ENCODE data around the gene SMOC2. TPM values are rescaled to one million over a fixed set of nuclear protein-coding genes. Genes with fewer than 3 reads are reported as not detected.

SMOC2 gene
- total RNA-seq, 1 experiment from 2014 or later = 2.1 TPM

GRCh38 chr6:168407842-168408241 is 33.1 kb upstream of the SMOC2 start:
- Histone ChIP-seq H3K9ac (ENCODE audit: extremely low read depth, insufficient read length, low read length) (no peak overlapping the region), H4K8ac (replicated peaks; ENCODE audit: insufficient read length, low read depth, low read length) (no peak overlapping the region), H3K23me2 (ENCODE audit: insufficient read length, low read depth, low read length, poor library complexity, severe bottlenecking) (no peaks in the 10 kb centered on the region), H4K91ac (ENCODE audit: insufficient read length, low read depth, low read length) (no peak overlapping the region), H3K18ac (ENCODE audit: insufficient read length, low read depth, low read length) (no peak overlapping the region), H3K4me1 (ENCODE audit: insufficient read depth, low read length) (no peaks in the 10 kb centered on the region), H3K27me3 (ENCODE audit: insufficient read depth, low read length) (no peaks in the 10 kb centered on the region), H2AFZ (ENCODE audit: low read length) (no peak overlapping the region), H2BK5ac (ENCODE audit: insufficient read length, low read length) (no peak overlapping the region), H3K23ac (ENCODE audit: insufficient read length, low read depth, low read length) (no peak overlapping the region), H3K56ac (ENCODE audit: insufficient read length, low read depth, low read length) (no peak overlapping the region), H2BK12ac (ENCODE audit: insufficient read length, low read depth, low read length) (no peak overlapping the region), H3K79me1 (ENCODE audit: insufficient read depth, low read depth, low read length, poor library complexity, severe bottlenecking) (no peaks in the 10 kb centered on the region), H3K9me3 (ENCODE audit: control insufficient read depth, low read depth, low read length) (no peaks in the 10 kb centered on the region), H3K14ac (ENCODE audit: insufficient read depth, low read length) (no peak overlapping the region), H3K4me2 (ENCODE audit: insufficient read depth, insufficient read length, low read length) (no peak overlapping the region), H3K79me2 (ENCODE audit: insufficient read depth, low read length) (no peaks in the 10 kb centered on the region), H3K4ac (ENCODE audit: low read depth, low read length) (no peak overlapping the region), H4K20me1 (ENCODE audit: control insufficient read depth, insufficient read depth, insufficient read length) (no peaks in the 10 kb centered on the region), H2AK5ac (ENCODE audit: insufficient read length, low read length) (no peak overlapping the region), H4K5ac (ENCODE audit: insufficient read length, low read depth, low read length) (no peak overlapping the region), H3K27ac (ENCODE audit: insufficient read length, low read depth, low read length) (no peak overlapping the region), H2BK120ac (ENCODE audit: low read depth, low read length, poor library complexity, severe bottlenecking) (no peak overlapping the region), H2BK20ac (ENCODE audit: low read depth, low read length, poor library complexity, severe bottlenecking) (no peak overlapping the region), H3T11ph (ENCODE audit: low read length) (no peak overlapping the region), H2BK15ac (ENCODE audit: low read depth, low read length) (no peak overlapping the region)
- Mint-ChIP-seq H3K4me3 (no peak overlapping the region), H3K4me1 (no peaks in the 10 kb centered on the region), H3K36me3 (ENCODE audit: insufficient read depth in 1 of 3, low read depth in 3 of 3) (no peaks in the 10 kb centered on the region), H3K9me3 (no peaks in the 10 kb centered on the region), H3K27me3 (ENCODE audit: low read depth) (no peaks in the 10 kb centered on the region; the same call in 1 of the 2 replicates), H3K27ac (no peak overlapping the region)
- DNase-seq = peak; percentile 5
- WGBS (ENCODE audit: extremely low coverage, insufficient read length, low lambda C conversion rate) = no CpG with 5 or more reads among the region's 8 CpGs
- TF ChIP-seq, protein P1, sequence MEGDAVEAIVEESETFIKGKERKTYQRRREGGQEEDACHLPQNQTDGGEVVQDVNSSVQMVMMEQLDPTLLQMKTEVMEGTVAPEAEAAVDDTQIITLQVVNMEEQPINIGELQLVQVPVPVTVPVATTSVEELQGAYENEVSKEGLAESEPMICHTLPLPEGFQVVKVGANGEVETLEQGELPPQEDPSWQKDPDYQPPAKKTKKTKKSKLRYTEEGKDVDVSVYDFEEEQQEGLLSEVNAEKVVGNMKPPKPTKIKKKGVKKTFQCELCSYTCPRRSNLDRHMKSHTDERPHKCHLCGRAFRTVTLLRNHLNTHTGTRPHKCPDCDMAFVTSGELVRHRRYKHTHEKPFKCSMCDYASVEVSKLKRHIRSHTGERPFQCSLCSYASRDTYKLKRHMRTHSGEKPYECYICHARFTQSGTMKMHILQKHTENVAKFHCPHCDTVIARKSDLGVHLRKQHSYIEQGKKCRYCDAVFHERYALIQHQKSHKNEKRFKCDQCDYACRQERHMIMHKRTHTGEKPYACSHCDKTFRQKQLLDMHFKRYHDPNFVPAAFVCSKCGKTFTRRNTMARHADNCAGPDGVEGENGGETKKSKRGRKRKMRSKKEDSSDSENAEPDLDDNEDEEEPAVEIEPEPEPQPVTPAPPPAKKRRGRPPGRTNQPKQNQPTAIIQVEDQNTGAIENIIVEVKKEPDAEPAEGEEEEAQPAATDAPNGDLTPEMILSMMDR (conservative IDR thresholded peaks at IDR 0.05) = no peak
